MM.1S (cell line): ENCODE data around the gene PRKAG2.

Experiments used
- CTCF ChIP-seq: fragments of 300-600 bp; sonication (generic); IDR thresholded peaks from 2 replicates; pipeline ENCODE4 v1.5.1; 2016; ENCODE audit warnings: antibody characterized with exemption, low read length, mixed read lengths
- EZH2 ChIP-seq: fragments of 300-600 bp; sonication (generic); optimal IDR thresholded peaks from 2 replicates; pipeline ENCODE3; 2017; ENCODE audit warnings: low read depth, mild to moderate bottlenecking, antibody characterized with exemption, low read length, mixed read lengths
- EZH2phosphoT487 ChIP-seq: fragments of 300-600 bp; sonication (generic); IDR thresholded peaks from 2 replicates; pipeline ENCODE4 v1.6.1; 2018; ENCODE audit warnings: antibody characterized with exemption, low read length

- TF ChIP-seq CTCF: no peak
- TF ChIP-seq EZH2: no peak
- TF ChIP-seq EZH2phosphoT487: no peak
These were observed 363.8 kb downstream of the PRKAG2 start for GRCh38 chr7:151513133-151513532.
